Keratinocyte (primary cell): Measurements from ENCODE around the gene TTBK1. TPM values are rescaled to one million over a fixed set of nuclear protein-coding genes. Genes with fewer than 3 reads are reported as not detected.

ENCODE experiments used
- DNase-seq: peaks from one replicate; pipeline ENCODE4 v3.0.0-alpha.2; 2011; ENCODE audit warnings: low read depth, missing footprints, low spot score
- FAIRE-seq: peaks from 2 replicates; lab custom pipeline; 2011; peaks lifted over from hg19 to GRCh38; lab: Jason Lieb, UNC
- H2AFZ ChIP-seq: 2 replicates; pipeline ENCODE4 v1.6.0; 2012; ENCODE audit warnings: low read length, control low read depth, inconsistent platforms; ENCODE audit not compliant: control insufficient read depth
- H3K27ac ChIP-seq: 2 replicates; pipeline ENCODE4 v1.5.1; 2011; ENCODE audit warnings: low read length; ENCODE audit not compliant: control insufficient read depth, insufficient read depth
- H3K27me3 ChIP-seq: 3 replicates; pipeline ENCODE4 v1.6.0; 2011; ENCODE audit warnings: low read length; ENCODE audit not compliant: control insufficient read depth, insufficient read depth; ENCODE audit errors: extremely low read depth
- H3K36me3 ChIP-seq, 2 experiments: 2 replicates in 1 of 2; 3 replicates in 1 of 2; pipeline ENCODE4 v1.5.1; 2011; ENCODE audit warnings: low read length in 2 of 2, mild to moderate bottlenecking in 1 of 2; ENCODE audit not compliant: control insufficient read depth in 2 of 2, insufficient read depth in 2 of 2; ENCODE audit errors: extremely low read depth in 1 of 2
- H3K4me1 ChIP-seq: 3 replicates; pipeline ENCODE4 v1.5.1; 2011; ENCODE audit warnings: low read length; ENCODE audit not compliant: control insufficient read depth, insufficient read depth; ENCODE audit errors: extremely low read depth
- H3K4me2 ChIP-seq: 3 replicates; pipeline ENCODE4 v1.6.0; 2011; ENCODE audit warnings: low read depth, low read length; ENCODE audit not compliant: control insufficient read depth, insufficient read depth; ENCODE audit errors: extremely low read depth
- H3K4me3 ChIP-seq, 3 experiments: fragments of 200-600 bp in 1 of 3; sonication (generic) in 1 of 3; 2 replicates in 2 of 3; 3 replicates in 1 of 3; pipeline ENCODE4 v1.5.1; 2011 to 2016; ENCODE audit warnings: low read length in 3 of 3, mild to moderate bottlenecking in 3 of 3, control low read depth in 2 of 3, inconsistent platforms in 1 of 3, low read depth in 1 of 3, mixed read lengths in 1 of 3, mixed run types in 1 of 3, moderate library complexity in 1 of 3; ENCODE audit not compliant: control insufficient read depth in 2 of 3, insufficient read depth in 2 of 3; ENCODE audit errors: extremely low read depth in 1 of 3
- H3K79me2 ChIP-seq: 2 replicates; pipeline ENCODE4 v1.6.0; 2012; ENCODE audit warnings: low read length; ENCODE audit not compliant: control insufficient read depth, insufficient read depth
- H3K9ac ChIP-seq: 3 replicates; pipeline ENCODE4 v1.6.0; 2011; ENCODE audit warnings: low read length; ENCODE audit not compliant: control insufficient read depth, insufficient read depth; ENCODE audit errors: extremely low read depth
- H3K9me1 ChIP-seq: 3 replicates; pipeline ENCODE4 v1.6.0; 2011; ENCODE audit warnings: low read length; ENCODE audit not compliant: control insufficient read depth, insufficient read depth; ENCODE audit errors: extremely low read depth
- H3K9me3 ChIP-seq: 2 replicates; pipeline ENCODE4 v1.5.1; 2012; ENCODE audit warnings: low read depth, low read length; ENCODE audit not compliant: control insufficient read depth
- H4K20me1 ChIP-seq: 3 replicates; pipeline ENCODE4 v1.6.0; 2011; ENCODE audit warnings: low read length; ENCODE audit not compliant: control insufficient read depth, insufficient read depth; ENCODE audit errors: extremely low read depth
- CTCF ChIP-seq, 3 experiments: IDR thresholded peaks in 1 of 3; conservative IDR thresholded peaks in 1 of 3; optimal IDR thresholded peaks in 1 of 3; 2 replicates in 2 of 3; 3 replicates in 1 of 3; pipeline versions ENCODE3 to v1.5.1; 2011; ENCODE audit warnings: low read length in 3 of 3, mild to moderate bottlenecking in 3 of 3, moderate library complexity in 2 of 3, control low read depth in 1 of 3, inconsistent platforms in 1 of 3; ENCODE audit not compliant: insufficient read depth in 2 of 3; ENCODE audit errors: extremely low read depth in 1 of 3
- EZH2 ChIP-seq: IDR thresholded peaks from one replicate; pipeline ENCODE4 v1.6.1; 2012; ENCODE audit warnings: inconsistent platforms, mild to moderate bottlenecking, low read length, moderate library complexity
- dilution Hi-C: fragments of 300-500 bp; cut with MboI; formaldehyde crosslinking; loops from one replicate; pipeline ENCODE4 v1.7.0; 2020; ENCODE audit warnings: low sequenced_read_pairs; ENCODE audit not compliant: extremely low pct_ligation_motif_present
- polyA plus RNA-seq, 5 experiments: library from polyadenylated mRNA; depleted of rRNA in 3 of 5; stranded (reverse) in 3 of 5; stranded (forward) in 1 of 5; unstranded in 1 of 5; fragments of >200 nt; gene quantifications; 1 replicate in 1 of 5; 2 replicates in 3 of 5; 3 replicates in 1 of 5; pipeline versions ENCODE4 v1.2.1 to v1.2.3, GENCODE V29; 2011 to 2012; ENCODE audit warnings: missing spikeins in 2 of 5, low read depth in 1 of 5, low replicate concordance in 1 of 5

TTBK1 gene
- polyA plus RNA-seq, 1 donor (not counting 4 experiments of a cell fraction or from before 2014, with no cell fraction given): not detected

GRCh38 chr6:43334466-43335095, 91.3 kb downstream of the TTBK1 start:
- Histone ChIP-seq H3K79me2 (no peaks in the 10 kb centered on the region), H3K27ac (no peak overlapping the region), H3K9ac (no peak overlapping the region), H3K4me3 (no peak overlapping the region), H3K36me3 (peaks cover 7 to 21% of the 10 kb centered on the region in 2 experiments), H3K27me3 (no peaks in the 10 kb centered on the region), H3K4me2 (no peak overlapping the region), H3K9me1 (no peaks in the 10 kb centered on the region), H2AFZ (no peak overlapping the region), H3K4me1 (no peaks in the 10 kb centered on the region), H3K9me3 (no peaks in the 10 kb centered on the region), H4K20me1 (no peaks in the 10 kb centered on the region)
- no peak for TF ChIP-seq EZH2
- TF ChIP-seq CTCF (optimal IDR thresholded peaks at IDR 0.05 in 1 of 3, IDR thresholded peaks at IDR 0.05 in 1 of 3, conservative IDR thresholded peaks at IDR 0.05 in 1 of 3; ENCODE audit: extremely low read depth in 1 of 3, insufficient read depth in 2 of 3, low read length in 3 of 3): peak; percentile 34 to 73 (median 53)
- DNase-seq (no peak), FAIRE-seq (peak; percentile 84)
- dilution Hi-C loops: no loop called here

DNA sequence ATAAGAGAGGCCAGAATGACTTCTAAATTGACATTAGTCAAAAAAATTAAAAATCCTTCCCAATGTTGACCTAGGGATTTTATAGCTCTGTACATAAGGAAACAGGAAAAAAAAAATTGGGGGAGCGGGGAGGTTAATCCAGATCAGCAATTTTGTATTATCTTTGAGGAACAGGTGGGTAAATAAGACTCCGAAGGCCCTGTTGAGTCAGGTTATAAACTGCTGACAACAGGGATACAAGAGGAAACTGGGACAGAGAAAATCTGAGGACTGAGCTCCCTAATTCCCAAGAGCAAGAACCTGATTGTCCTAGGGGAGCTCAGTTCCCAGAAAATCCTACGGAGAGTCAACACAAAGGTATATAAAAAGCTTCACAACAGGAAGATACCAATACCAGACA, 92.2 kb downstream of the TTBK1 start:
- H3K9ac ChIP-seq: no peak overlapping the region
- H3K27me3 ChIP-seq: no peaks in the 10 kb centered on the region
- no peaks in the 10 kb centered on the region for H3K9me1 ChIP-seq
- H3K36me3 ChIP-seq: peaks cover 15 to 25% of the 10 kb centered on the region in 2 experiments
- no peak for FAIRE-seq
- H3K4me1 ChIP-seq: no peaks in the 10 kb centered on the region
- no peak for DNase-seq
- H3K4me3 ChIP-seq: no peak overlapping the region
- dilution Hi-C loops: no loop called here
- no peak overlapping the region for H3K27ac ChIP-seq
- H3K9me3 ChIP-seq: no peaks in the 10 kb centered on the region
- H2AFZ ChIP-seq: no peak overlapping the region
- no peaks in the 10 kb centered on the region for H4K20me1 ChIP-seq
- H3K79me2 ChIP-seq: no peaks in the 10 kb centered on the region
- no peak overlapping the region for H3K4me2 ChIP-seq
- TF ChIP-seq EZH2: no peak
- TF ChIP-seq CTCF (optimal IDR thresholded peaks at IDR 0.05 in 1 of 3, IDR thresholded peaks at IDR 0.05 in 1 of 3, conservative IDR thresholded peaks at IDR 0.05 in 1 of 3; ENCODE audit: extremely low read depth in 1 of 3, insufficient read depth in 2 of 3, low read length in 3 of 3): no peak
